ENCODE measurements around the gene NUP50.
"Not testable (repeated sequence)": the region's sequence is repeated elsewhere in the genome, so short reads cannot be mapped to it uniquely, and the experiment has no call there.

NUP50 gene

DNA sequence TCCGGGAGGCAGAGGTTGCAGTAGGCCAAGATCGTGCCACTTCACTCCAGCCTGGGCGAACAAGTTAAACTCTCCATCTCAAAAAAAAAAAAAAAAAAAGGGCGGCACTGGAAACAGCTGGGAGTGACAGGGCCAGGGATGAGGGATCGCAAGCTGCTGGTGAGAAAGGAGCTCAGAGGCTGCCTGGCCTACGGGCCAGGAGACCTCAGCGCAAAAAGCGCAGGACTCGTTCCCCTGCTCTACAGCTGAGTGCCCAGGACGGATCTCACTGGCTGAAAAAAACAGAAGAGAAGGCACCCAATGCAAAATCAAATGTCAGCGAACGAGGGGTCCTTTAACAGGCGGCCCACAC, 650 bp upstream of the NUP50 start:
- DNase-seq = peak; percentile 17

DNA sequence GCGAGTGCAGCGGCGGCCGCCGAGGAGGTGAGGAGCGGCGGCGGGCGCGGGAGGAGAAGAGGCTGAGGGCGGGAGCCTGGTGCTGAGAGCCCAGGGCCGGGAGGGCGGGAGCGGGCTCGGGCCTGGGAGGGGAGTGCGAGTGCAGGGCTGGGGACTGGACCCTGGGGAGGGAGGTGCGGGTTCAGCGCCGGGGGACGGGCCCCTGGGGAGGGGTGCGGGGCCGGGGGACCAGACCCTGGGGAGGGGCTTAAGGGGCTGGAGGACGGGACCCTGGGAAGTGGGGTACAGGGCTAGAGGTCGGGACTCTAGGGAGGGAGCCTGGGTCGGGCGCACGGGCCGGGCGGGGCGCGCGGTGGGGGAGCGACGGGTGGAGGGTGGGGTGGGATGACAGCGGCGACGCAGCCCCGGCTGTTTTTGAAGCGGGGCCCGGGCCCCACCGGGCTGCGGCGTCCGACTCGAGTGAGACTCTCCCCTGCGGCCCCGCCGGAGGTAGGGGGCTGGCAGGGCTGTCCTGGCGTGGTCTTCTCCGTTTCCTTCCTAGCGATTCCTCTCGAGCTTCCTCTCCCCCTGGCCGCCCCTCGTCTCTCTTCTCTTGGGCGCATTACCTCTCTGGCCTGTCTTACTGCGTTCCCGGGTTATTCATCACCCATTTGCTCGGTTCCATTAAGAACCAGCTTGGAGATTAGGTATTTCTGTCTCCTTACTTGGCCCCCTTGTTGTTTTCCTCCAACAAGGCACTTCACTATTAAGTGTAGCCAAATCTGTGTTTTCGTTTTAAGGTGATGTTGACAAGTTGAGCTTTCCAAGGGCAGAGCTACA, 754 bp downstream of the NUP50 start:
- DNase-seq = no peak

DNA sequence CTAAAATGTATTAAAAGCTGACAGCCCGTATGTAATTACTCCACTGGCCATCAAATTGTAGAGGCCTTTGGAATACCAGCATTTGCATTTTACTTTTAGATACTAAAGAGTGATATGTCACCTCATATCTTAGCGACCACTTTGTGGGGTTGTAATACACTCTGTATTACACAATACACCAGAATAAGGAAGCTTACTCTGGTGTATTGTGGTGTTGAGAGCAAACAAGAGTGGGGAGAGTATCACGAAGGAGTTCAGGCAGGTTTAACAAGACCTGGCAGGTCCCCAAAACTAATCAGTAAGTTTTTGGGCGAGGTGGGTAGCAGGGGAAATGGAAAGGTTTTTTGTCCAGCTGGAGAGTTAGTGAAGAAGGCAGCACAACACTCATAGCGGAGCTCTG, 3.2 kb downstream of the NUP50 start:
- no peak for DNase-seq

DNA sequence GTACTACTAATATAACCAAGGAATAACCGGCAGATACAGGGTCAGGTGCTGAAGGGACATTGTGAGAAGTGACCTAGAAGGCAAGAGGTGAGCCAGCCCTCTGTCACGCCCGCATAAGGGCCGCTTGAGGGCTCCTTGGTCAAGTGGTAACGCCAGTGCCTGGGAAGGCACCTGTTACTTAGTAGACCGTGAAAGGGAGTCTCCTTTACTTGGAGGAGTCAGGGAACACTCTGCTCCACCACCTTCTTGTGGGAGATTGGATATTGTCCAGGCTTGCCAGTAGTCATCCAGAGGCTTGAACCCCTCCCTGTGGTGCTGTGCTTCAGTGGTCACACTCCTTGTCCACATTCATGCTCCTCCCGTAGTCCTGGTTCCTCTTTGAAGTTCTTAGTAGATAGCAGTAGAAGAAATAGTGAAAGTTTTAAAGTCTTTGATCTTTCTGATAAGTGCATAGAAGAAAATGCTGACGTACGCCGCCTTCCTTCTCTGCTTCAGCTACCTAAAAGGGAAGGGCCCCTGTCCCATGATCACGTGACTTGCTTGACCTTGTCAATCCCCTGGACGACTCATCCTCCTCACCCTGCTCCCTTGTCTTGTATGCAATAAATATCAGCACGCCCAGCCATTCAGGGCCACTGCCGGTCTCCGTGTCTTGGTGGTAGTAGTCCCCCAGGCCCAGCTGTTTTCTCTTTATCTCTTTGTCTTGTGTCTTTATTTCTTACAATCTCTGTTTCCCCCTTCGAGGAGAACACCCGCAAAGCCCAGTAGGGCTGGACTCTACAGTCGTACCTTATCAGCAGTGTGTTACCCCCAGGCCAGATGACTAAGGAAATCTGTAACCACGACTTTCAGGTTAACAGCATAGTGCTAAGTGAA, 6.1 kb downstream of the NUP50 start:
- no peak for DNase-seq

DNA sequence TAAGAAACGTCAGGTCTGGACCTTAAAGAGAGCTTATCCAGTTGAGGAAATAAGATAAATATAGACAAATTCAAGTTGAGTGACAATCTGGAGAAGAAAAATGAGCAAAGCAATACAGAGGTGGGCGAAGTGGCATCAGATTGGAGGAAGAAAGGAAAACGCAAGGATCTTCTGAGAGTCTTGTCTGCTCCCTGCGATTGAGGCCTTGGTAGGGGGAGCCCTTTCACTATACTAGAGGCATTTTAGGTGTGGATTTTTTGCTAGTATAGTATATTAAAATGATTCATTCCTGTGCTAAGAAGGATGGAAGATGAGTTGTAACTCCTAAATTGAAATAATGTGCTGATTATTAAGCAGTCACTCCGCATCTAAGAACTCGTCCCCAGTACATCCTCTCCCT, 8.1 kb downstream of the NUP50 start:
- no peak for DNase-seq

- no peak for DNase-seq
Observed at GRCh38 chr22:45172881-45173585, 9.3 kb downstream of the NUP50 start.

- no peak for DNase-seq
Observed at GRCh38 chr22:45179276-45180049, 15.7 kb downstream of the NUP50 start.

GRCh38 chr22:45180146-45180679, 16.5 kb downstream of the NUP50 start:
- DNase-seq = no peak

DNA sequence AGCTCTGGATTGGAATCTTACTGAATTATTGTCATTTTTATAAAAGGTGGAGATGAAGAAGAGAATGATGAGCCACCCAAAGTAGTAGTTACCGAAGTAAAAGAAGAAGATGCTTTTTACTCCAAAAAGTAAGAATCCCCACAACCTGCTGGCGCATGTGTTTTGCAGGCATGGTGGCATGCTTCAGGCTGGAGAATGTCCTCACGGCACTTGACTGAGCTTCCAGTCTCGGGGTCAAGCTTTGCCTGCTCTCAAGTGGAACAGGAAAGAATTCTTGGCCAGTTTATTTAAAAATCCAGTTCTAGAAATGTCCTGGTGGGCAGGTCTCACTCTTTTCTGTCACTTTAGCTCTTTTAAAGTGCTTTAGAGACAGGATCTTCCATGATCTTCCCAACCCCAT, 17.5 kb downstream of the NUP50 start:
- DNase-seq = no peak

DNA sequence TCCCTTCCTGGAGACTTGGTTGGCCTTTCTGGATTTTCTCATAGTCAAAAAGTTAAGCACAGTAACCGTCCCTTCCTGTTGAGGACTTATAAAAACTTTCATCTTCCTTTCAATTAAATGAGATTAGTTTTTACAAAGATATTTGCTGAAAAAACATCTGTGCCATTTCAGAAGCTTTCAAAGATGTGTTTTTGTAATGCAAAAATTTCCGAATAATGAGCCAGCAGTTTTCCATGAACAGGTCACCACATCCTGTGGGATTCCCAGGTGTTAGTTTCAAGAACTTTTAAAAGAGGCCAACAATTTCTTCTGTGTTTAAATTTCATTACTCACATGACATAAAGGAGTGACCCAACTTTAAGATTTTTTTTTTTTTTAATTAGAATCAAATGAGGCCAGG, 18.0 kb downstream of the NUP50 start:
- DNase-seq = no peak

DNA sequence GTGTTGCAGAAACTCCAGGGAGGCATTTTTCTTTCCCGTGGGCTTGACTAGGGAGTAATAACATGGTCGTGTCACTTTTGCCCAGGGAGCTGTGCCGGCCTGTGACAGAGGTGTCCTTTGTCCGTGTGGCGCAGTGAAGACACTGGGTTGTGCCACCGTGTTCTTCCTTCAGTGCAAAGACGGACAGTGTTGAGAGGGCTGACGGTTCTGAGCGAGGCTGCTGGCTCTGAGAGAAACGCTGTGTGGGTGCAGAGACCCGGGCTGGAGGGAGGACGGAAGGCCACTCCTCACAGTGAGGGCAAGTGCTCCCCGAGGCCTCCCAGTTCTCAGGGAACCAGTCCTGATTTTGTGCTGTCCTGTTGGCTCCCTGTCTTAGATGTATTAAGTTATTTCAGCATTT, 20.2 kb downstream of the NUP50 start:
- no peak for DNase-seq

GRCh38 chr22:45185718-45186514, 22.2 kb downstream of the NUP50 start:
- no peak for DNase-seq

DNA sequence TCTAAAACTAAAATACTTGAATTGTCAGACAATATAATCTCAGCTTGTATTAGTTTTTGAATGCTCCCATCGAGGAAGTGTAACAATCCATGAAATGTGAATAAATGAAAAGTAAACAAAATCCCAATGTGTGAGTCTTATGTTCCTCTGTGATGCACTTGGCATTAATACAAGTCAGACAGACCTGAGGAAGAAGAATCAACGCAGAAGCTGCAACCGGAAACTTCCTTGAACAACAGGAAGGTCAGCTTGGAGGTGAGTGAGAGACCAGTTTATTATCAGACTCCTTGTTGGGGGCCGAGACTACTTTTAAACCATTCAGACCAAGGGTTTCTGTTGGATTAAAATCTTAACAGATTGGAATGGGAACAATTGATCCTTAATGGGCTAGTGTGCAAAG, 24.2 kb downstream of the NUP50 start:
- no peak for DNase-seq

DNA sequence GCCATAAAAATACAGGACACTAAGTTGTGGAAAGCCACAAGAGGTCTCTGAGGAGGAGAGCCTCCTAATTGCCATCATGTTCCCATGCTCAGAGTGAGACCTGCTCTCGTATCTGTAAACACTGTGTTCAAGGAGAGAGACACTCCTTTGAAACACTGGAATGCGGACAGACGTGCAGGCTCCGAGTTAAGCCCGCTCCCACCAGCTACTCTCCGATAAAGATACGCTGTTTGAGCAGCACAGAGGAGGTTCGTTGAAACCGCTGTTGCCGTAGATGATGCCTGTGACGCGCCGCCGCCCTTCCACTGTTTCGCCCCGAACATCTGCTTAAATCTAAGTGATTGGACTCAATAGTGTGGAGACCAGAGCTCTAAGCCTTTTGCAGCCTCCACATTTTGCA, 25.1 kb downstream of the NUP50 start:
- DNase-seq = no peak

- DNase-seq = no peak
Observed at GRCh38 chr22:45190202-45190872, 26.6 kb downstream of the NUP50 start.

DNA sequence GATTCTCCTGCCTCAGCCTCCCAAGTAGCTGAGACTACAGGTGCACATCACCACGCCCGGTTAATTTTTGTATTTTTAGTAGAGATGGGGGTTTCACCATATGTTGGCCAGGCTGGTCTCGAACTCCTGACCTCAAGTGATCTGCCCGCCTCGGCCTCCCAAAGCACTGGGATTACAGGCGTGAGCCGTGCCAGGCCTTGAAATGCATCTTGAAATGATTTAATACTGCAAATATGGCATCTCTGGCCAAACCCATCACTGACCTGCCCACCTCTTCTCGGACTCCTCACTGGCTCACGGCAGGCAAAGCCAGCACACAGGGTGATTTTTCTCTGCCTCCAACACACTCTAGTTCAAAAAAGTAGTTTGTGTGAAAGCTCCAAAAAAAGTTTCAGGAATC, 28.0 kb downstream of the NUP50 start:
- DNase-seq = not testable (repeated sequence)

GRCh38 chr22:45192701-45193187, 29.0 kb downstream of the NUP50 start:
- DNase-seq = no peak

DNA sequence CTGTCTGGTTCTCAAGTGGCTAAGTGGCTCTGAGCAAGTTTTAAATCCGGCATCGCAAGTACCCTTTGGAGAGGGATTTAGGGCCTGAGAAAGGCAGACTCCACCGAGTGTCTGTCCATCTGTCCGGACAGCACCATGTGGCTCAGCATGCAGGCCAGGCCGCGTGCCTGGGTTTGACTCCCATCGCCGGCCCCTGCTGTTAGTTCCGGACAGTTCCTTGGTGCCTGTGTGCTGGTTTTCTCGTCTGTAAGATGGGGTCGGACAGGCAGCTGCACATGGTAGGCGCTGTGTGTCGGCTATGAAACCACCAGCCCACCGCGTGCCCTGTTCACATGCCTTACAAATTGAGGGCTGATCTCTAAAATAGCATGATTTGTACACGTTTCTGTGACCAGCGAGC, 31.0 kb downstream of the NUP50 start:
- DNase-seq = peak; percentile 72

DNA sequence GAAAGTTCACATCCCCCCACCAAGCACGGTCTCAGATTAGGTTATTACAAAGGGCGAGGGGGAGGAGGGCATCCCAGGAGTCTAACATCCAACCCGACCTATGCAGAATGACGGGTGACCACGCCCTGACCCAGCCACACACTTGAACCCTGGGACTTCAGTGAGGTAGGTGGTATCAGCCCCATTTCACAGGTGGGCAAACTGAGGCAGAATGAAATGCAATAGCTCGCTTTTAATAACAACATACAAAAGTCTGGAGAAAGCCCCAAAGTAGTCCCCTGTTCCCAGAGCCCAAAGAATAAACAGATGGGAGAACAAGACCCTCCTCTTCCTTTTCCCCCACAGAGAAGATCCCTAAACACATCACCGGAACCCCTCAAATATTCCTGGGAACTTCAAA, 31.9 kb downstream of the NUP50 start:
- no peak for DNase-seq

DNA sequence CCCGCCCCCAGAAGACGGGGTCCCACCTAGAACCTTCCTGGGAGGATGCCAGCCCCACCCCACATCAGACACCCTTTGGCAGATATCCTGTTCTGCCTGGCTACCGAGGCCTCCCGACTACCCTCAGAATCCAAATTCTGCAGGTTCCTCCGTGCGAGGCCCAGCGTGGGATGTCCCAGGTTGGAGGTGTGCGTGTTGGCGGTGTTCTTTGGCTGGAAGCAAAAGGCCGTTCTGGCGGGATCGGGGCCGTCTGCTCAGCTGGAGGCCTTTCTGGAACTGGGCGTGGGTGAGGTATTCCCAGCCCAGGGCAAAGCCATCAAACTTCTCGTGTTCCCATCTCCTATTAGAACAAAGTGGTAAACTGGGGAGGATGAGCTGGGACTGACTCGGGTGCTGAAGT, 32.6 kb downstream of the NUP50 start:
- no peak for DNase-seq
